Ascending aorta (tissue), 2 donors: Measurements from ENCODE around the gene CAV1. TPM values are rescaled to one million over a fixed set of nuclear protein-coding genes. Genes with fewer than 3 reads are reported as not detected.

Source experiments
- DNase-seq, 2 donors: peaks; one replicate each; pipeline ENCODE4 v3.0.0-alpha.2; 2019; ENCODE audit warnings: low spot score in 2 of 2
- H3K27ac ChIP-seq, 2 donors: fragments of 200-600 bp; sonication (generic); one replicate each; pipeline ENCODE4 v1.5.1; 2016 to 2017; ENCODE audit warnings: mild to moderate bottlenecking in 1 of 2
- H3K27me3 ChIP-seq: fragments of 200-600 bp; sonication (generic); one replicate; pipeline ENCODE4 v1.5.1; 2017
- H3K36me3 ChIP-seq, 2 donors: fragments of 200-600 bp; sonication (generic); one replicate each; pipeline ENCODE4 v1.5.1; 2016
- H3K4me1 ChIP-seq, 2 donors: fragments of 200-600 bp; sonication (generic); one replicate each; pipeline ENCODE4 v1.5.1; 2016 to 2017; ENCODE audit warnings: mild to moderate bottlenecking in 1 of 2
- H3K4me3 ChIP-seq, 2 donors: fragments of 200-600 bp; sonication (generic); one replicate each; pipeline ENCODE4 v1.5.1; 2016 to 2017; ENCODE audit warnings: mild to moderate bottlenecking in 1 of 2
- H3K9me3 ChIP-seq, 2 donors: fragments of 200-600 bp; sonication (generic); one replicate each; pipeline ENCODE4 v1.5.1; 2016
- intact Hi-C: fragments of 100-400 bp; cut with DNase I; formaldehyde crosslinking; loops from one replicate; pipeline ENCODE4 v1.15.1; 2023
- total RNA-seq: library from RNA; depleted of rRNA; stranded (reverse); fragments of >200 nt; gene quantifications from one replicate; pipeline ENCODE4 v1.1.0, GENCODE V29; 2016
- TF ChIP-seq, protein P1 (sequence below), 3 experiments: fragments of 200-600 bp in 2 of 3; fragments of 450-650 bp in 1 of 3; sonication (generic) in 2 of 3; IDR thresholded peaks; one replicate each; pipeline ENCODE4 v1.5.1; 2016 to 2019; ENCODE audit warnings: antibody characterized with exemption in 3 of 3, mild to moderate bottlenecking in 1 of 3, moderate library complexity in 1 of 3

The CAV1 gene
- total RNA-seq, 1 donor from 2014 or later, result 156 TPM

DNA sequence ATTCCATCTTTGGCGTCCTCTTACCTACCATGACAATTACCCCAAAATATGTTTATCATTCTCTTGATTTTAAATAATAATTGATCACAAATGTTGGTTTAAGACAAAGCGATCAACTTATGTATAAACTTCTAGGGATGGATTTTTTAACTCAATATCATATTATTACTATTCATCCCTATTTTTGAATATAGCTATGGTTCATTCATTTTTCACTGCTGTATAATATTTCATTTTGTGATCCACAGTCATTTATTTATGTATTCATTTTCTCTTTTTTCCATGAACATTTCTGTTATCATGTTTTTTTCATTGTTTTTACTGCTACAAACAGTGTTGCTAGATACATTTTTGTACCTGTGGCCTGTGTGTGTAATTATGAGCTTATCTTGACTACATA lies 85.9 kb downstream of the CAV1 start:
- Histone ChIP-seq H3K27me3 (no peaks in the 10 kb centered on the region), H3K4me1 (no peaks in the 10 kb centered on the region), H3K9me3 (no peaks in the 10 kb centered on the region), H3K27ac (no peak overlapping the region), H3K4me3 (no peak overlapping the region), H3K36me3 (no peaks in the 10 kb centered on the region)
- intact Hi-C loops, result no loop called here
- DNase-seq, result no peak
- TF ChIP-seq, protein P1, sequence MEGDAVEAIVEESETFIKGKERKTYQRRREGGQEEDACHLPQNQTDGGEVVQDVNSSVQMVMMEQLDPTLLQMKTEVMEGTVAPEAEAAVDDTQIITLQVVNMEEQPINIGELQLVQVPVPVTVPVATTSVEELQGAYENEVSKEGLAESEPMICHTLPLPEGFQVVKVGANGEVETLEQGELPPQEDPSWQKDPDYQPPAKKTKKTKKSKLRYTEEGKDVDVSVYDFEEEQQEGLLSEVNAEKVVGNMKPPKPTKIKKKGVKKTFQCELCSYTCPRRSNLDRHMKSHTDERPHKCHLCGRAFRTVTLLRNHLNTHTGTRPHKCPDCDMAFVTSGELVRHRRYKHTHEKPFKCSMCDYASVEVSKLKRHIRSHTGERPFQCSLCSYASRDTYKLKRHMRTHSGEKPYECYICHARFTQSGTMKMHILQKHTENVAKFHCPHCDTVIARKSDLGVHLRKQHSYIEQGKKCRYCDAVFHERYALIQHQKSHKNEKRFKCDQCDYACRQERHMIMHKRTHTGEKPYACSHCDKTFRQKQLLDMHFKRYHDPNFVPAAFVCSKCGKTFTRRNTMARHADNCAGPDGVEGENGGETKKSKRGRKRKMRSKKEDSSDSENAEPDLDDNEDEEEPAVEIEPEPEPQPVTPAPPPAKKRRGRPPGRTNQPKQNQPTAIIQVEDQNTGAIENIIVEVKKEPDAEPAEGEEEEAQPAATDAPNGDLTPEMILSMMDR (IDR thresholded peaks at IDR 0.05), result no peak

Other genes starting within 250 kb of the CAV1 start
- gene CAV2, start 25.3 kb upstream of the CAV1 start, total RNA-seq, result 92.6 TPM
- gene MET, start 147.2 kb downstream of the CAV1 start, total RNA-seq, result 29.5 TPM